ENCODE measurements around the gene CAMK4. TPM values are rescaled to one million over a fixed set of nuclear protein-coding genes. Genes with fewer than 3 reads are reported as not detected.

The CAMK4 gene
- total RNA-seq, 4 donors from 2014 or later = 3.5 to 38.8 (median 6.2) TPM

- Histone ChIP-seq H3K4me3 (no peak overlapping the region), H3K27me3 (no peaks in the 10 kb centered on the region), H3K27ac (no peak overlapping the region), H3K36me3 (no peaks in the 10 kb centered on the region), H3K4me1 (no peaks in the 10 kb centered on the region), H3K9me3 (no peaks in the 10 kb centered on the region)
- TF ChIP-seq CTCF (IDR thresholded peaks at IDR 0.05) (no peak), POLR2A (IDR thresholded peaks at IDR 0.05) (no peak)
- no peak for DNase-seq
These were observed 159.2 kb downstream of the CAMK4 start for GRCh38 chr5:111383288-111383970.

- no peak for DNase-seq
- no peak for TF ChIP-seq CTCF (IDR thresholded peaks at IDR 0.05)
- no peak for TF ChIP-seq POLR2A (IDR thresholded peaks at IDR 0.05)
- H3K9me3 ChIP-seq = no peaks in the 10 kb centered on the region
These were observed 160.0 kb downstream of the CAMK4 start for GRCh38 chr5:111384220-111384619.

GRCh38 chr5:111385051-111385450 lies 160.9 kb downstream of the CAMK4 start:
- Histone ChIP-seq H3K4me3 (no peak overlapping the region), H3K27ac (no peak overlapping the region), H3K36me3 (no peaks in the 10 kb centered on the region), H3K27me3 (no peaks in the 10 kb centered on the region), H3K9me3 (no peaks in the 10 kb centered on the region), H3K4me1 (no peaks in the 10 kb centered on the region)
- no peak for DNase-seq
- TF ChIP-seq POLR2A (IDR thresholded peaks at IDR 0.05) = no peak

More at GRCh38 chr5:111384220-111384619, 160.0 kb downstream of the CAMK4 start:
- Histone ChIP-seq H3K27me3 (no peaks in the 10 kb centered on the region), H3K4me3 (no peak overlapping the region), H3K36me3 (no peaks in the 10 kb centered on the region), H3K27ac (no peak overlapping the region), H3K4me1 (no peaks in the 10 kb centered on the region)

GRCh38 chr5:111385970-111386831 lies 162.0 kb downstream of the CAMK4 start:
- no peaks in the 10 kb centered on the region for H3K36me3 ChIP-seq
- H3K4me1 ChIP-seq = no peaks in the 10 kb centered on the region
- H3K27ac ChIP-seq = no peak overlapping the region
- H3K9me3 ChIP-seq = no peaks in the 10 kb centered on the region
- H3K27me3 ChIP-seq = no peaks in the 10 kb centered on the region
- no peak overlapping the region for H3K4me3 ChIP-seq
- DNase-seq = no peak
- no peak for TF ChIP-seq POLR2A (IDR thresholded peaks at IDR 0.05)
- TF ChIP-seq CTCF (IDR thresholded peaks at IDR 0.05) = no peak

- Histone ChIP-seq H3K4me3 (no peak overlapping the region), H3K4me1 (no peaks in the 10 kb centered on the region), H3K27me3 (no peaks in the 10 kb centered on the region), H3K9me3 (no peaks in the 10 kb centered on the region), H3K27ac (no peak overlapping the region), H3K36me3 (no peaks in the 10 kb centered on the region)
- DNase-seq = no peak
- TF ChIP-seq CTCF (IDR thresholded peaks at IDR 0.05) = no peak
- TF ChIP-seq POLR2A (IDR thresholded peaks at IDR 0.05) = no peak
These were observed 162.6 kb downstream of the CAMK4 start for GRCh38 chr5:111386832-111387162.

- no peak overlapping the region for H3K4me3 ChIP-seq
- H3K27me3 ChIP-seq = no peaks in the 10 kb centered on the region
- no peak for DNase-seq
- no peak overlapping the region for H3K27ac ChIP-seq
- H3K9me3 ChIP-seq = no peaks in the 10 kb centered on the region
- TF ChIP-seq CTCF (IDR thresholded peaks at IDR 0.05) = no peak
- TF ChIP-seq POLR2A (IDR thresholded peaks at IDR 0.05) = no peak
- H3K4me1 ChIP-seq = no peaks in the 10 kb centered on the region
- no peaks in the 10 kb centered on the region for H3K36me3 ChIP-seq
These were observed 163.2 kb downstream of the CAMK4 start for GRCh38 chr5:111387361-111387760.
